IgD-negative memory B cell (primary cell): ENCODE measurements around the gene ZNF253. TPM values are rescaled to one million over a fixed set of nuclear protein-coding genes. Genes with fewer than 3 reads are reported as not detected.
"Not testable (repeated sequence)": the region's sequence is repeated elsewhere in the genome, so short reads cannot be mapped to it uniquely, and the experiment has no call there.

Experiments used
- H3K27ac Mint-ChIP-seq, 3 donors: one replicate each; pipeline ENCODE4 v1.8.0; 2020 to 2022; ENCODE audit warnings: mild to moderate bottlenecking in 3 of 3, mixed read lengths in 3 of 3, moderate library complexity in 1 of 3
- H3K27me3 Mint-ChIP-seq: one replicate; pipeline ENCODE4 v1.8.0; 2021; ENCODE audit warnings: mixed read lengths
- H3K36me3 Mint-ChIP-seq: one replicate; pipeline ENCODE4 v1.8.0; 2020; ENCODE audit warnings: mild to moderate bottlenecking, mixed read lengths
- H3K4me1 Mint-ChIP-seq, 3 donors: one replicate each; pipeline ENCODE4 v1.8.0; 2020 to 2022; ENCODE audit warnings: mixed read lengths in 3 of 3, mild to moderate bottlenecking in 1 of 3
- H3K4me3 Mint-ChIP-seq, 4 donors: one replicate each; pipeline ENCODE4 v1.8.0; 2020 to 2022; ENCODE audit warnings: mild to moderate bottlenecking in 4 of 4, mixed read lengths in 4 of 4, moderate library complexity in 3 of 4
- H3K9me3 Mint-ChIP-seq, 3 donors: one replicate each; pipeline ENCODE4 v1.8.0; 2020 to 2021; ENCODE audit warnings: mixed read lengths in 3 of 3, mild to moderate bottlenecking in 1 of 3
- polyA plus RNA-seq: library from polyadenylated mRNA; unstranded; fragments of 300-500 nt; fragmentation: Illumina TruSeq; gene quantifications from one replicate; pipeline ENCODE4 v1.2.3, GENCODE V29; 2021

Gene ZNF253
- 11.2 TPM for polyA plus RNA-seq

- no peaks in the 10 kb centered on the region for H3K27me3 Mint-ChIP-seq
- peaks cover 2% of the 10 kb centered on the region for H3K36me3 Mint-ChIP-seq
- peaks cover 22 to 36% (median 24%) of the 10 kb centered on the region in 3 donors for H3K4me1 Mint-ChIP-seq
- peaks cover 0 to 3% (median 0%) of the 10 kb centered on the region in 3 donors for H3K9me3 Mint-ChIP-seq
- H3K4me3 Mint-ChIP-seq, result peak within 1 kb of the TSS; percentile 100
- peak within 1 kb of the TSS; percentile 98 to 100 (median 99) for H3K27ac Mint-ChIP-seq
Measured at GRCh38 chr19:19865750-19866610, at the start of gene ZNF253. TSS of gene ZNF253 (plus strand) at chr19:19865882. CDS start at chr19:19865997, 115 bp downstream.

- Mint-ChIP-seq H3K27ac (peak overlapping the region in 2 of 3 donors; percentile 16 to 79), H3K4me1 (peaks cover 41 to 55% (median 49%) of the 10 kb centered on the region in 3 donors), H3K36me3 (peaks cover 2% of the 10 kb centered on the region), H3K4me3 (peak overlapping the region in 3 of 4 donors; percentile 40 to 80 (median 61)), H3K9me3 (peaks cover 0 to 2% (median 0%) of the 10 kb centered on the region in 3 donors), H3K27me3 (no peaks in the 10 kb centered on the region)
Measured at GRCh38 chr19:19816679-19817078, 49.0 kb upstream of the ZNF253 start.

GRCh38 chr19:19817357-19817756, 48.3 kb upstream of the ZNF253 start:
- H3K4me1 Mint-ChIP-seq, result peaks cover 35 to 48% (median 48%) of the 10 kb centered on the region in 3 donors
- H3K36me3 Mint-ChIP-seq, result peaks cover 2% of the 10 kb centered on the region
- no peaks in the 10 kb centered on the region for H3K27me3 Mint-ChIP-seq
- peak overlapping the region; percentile 40 to 80 (median 52) for H3K4me3 Mint-ChIP-seq
- H3K9me3 Mint-ChIP-seq, result peaks cover 0 to 2% (median 0%) of the 10 kb centered on the region in 3 donors
- H3K27ac Mint-ChIP-seq, result peak overlapping the region in 2 of 3 donors; percentile 16 to 79

GRCh38 chr19:19820774-19821320, 44.8 kb upstream of the ZNF253 start:
- H3K27me3 Mint-ChIP-seq, result no peaks in the 10 kb centered on the region
- H3K27ac Mint-ChIP-seq, result peak overlapping the region; percentile 99 to 100 (median 100)
- H3K9me3 Mint-ChIP-seq, result peaks cover 3 to 16% (median 8%) of the 10 kb centered on the region in 3 donors
- no peaks in the 10 kb centered on the region for H3K36me3 Mint-ChIP-seq
- peaks cover 28 to 42% (median 31%) of the 10 kb centered on the region in 3 donors for H3K4me1 Mint-ChIP-seq
- peak overlapping the region; percentile 100 for H3K4me3 Mint-ChIP-seq

GRCh38 chr19:19821366-19821951, 44.2 kb upstream of the ZNF253 start, which contains the start of gene ZNF506:
TSS of gene ZNF506 (minus strand) at chr19:19821750. CDS start at chr19:19821603, 147 bp downstream.
- Mint-ChIP-seq H3K4me3 (peak within 1 kb of the TSS; percentile 100), H3K9me3 (peaks cover 7 to 20% (median 12%) of the 10 kb centered on the region in 3 donors), H3K4me1 (peaks cover 28 to 41% (median 30%) of the 10 kb centered on the region in 3 donors), H3K36me3 (peaks cover 1% of the 10 kb centered on the region), H3K27me3 (no peaks in the 10 kb centered on the region), H3K27ac (peak within 1 kb of the TSS; percentile 99 to 100 (median 100))

- Mint-ChIP-seq H3K9me3 (peaks cover 8 to 22% (median 17%) of the 10 kb centered on the region in 3 donors), H3K4me3 (peak overlapping the region; percentile 100), H3K4me1 (peaks cover 28 to 41% (median 30%) of the 10 kb centered on the region in 3 donors), H3K27ac (peak overlapping the region; percentile 81 to 100 (median 100))
- not testable (repeated sequence) for H3K27me3 Mint-ChIP-seq, H3K36me3 Mint-ChIP-seq
Measured at GRCh38 chr19:19821976-19822375, 43.7 kb upstream of the ZNF253 start.

- peak overlapping the region in 3 of 4 donors; percentile 32 to 72 (median 72) for H3K4me3 Mint-ChIP-seq
- H3K36me3 Mint-ChIP-seq, result peaks cover 10% of the 10 kb centered on the region
- no peaks in the 10 kb centered on the region for H3K27me3 Mint-ChIP-seq
- H3K27ac Mint-ChIP-seq, result peak overlapping the region in 1 of 3 donors; percentile 60
- peaks cover 11 to 28% (median 20%) of the 10 kb centered on the region in 3 donors for H3K4me1 Mint-ChIP-seq
- H3K9me3 Mint-ChIP-seq, result peaks cover 8 to 39% (median 22%) of the 10 kb centered on the region in 3 donors
Measured at GRCh38 chr19:19823916-19824315, 41.8 kb upstream of the ZNF253 start.

- Mint-ChIP-seq H3K27me3 (no peaks in the 10 kb centered on the region), H3K4me3 (no peak overlapping the region), H3K4me1 (peaks cover 0 to 12% (median 5%) of the 10 kb centered on the region in 3 donors), H3K9me3 (peaks cover 19 to 55% (median 39%) of the 10 kb centered on the region in 3 donors), H3K27ac (no peak overlapping the region), H3K36me3 (peaks cover 12% of the 10 kb centered on the region)
Measured at GRCh38 chr19:19826875-19827274, 38.8 kb upstream of the ZNF253 start.

- peaks cover 3% of the 10 kb centered on the region for H3K36me3 Mint-ChIP-seq
- peaks cover 9 to 34% (median 29%) of the 10 kb centered on the region in 3 donors for H3K9me3 Mint-ChIP-seq
- H3K27me3 Mint-ChIP-seq, result no peaks in the 10 kb centered on the region
- H3K4me1 Mint-ChIP-seq, result no peaks in the 10 kb centered on the region
- H3K27ac Mint-ChIP-seq, result no peak overlapping the region
- H3K4me3 Mint-ChIP-seq, result no peak overlapping the region
Measured at GRCh38 chr19:19835560-19836038, 30.1 kb upstream of the ZNF253 start.

- Mint-ChIP-seq H3K27ac (peak overlapping the region in 1 of 3 donors; percentile 51), H3K4me3 (no peak overlapping the region), H3K36me3 (peaks cover 4% of the 10 kb centered on the region), H3K9me3 (peaks cover 3 to 5% (median 4%) of the 10 kb centered on the region in 3 donors), H3K27me3 (no peaks in the 10 kb centered on the region), H3K4me1 (peaks cover 8 to 16% (median 11%) of the 10 kb centered on the region in 3 donors)
Measured at GRCh38 chr19:19847781-19848180, 17.9 kb upstream of the ZNF253 start.

- H3K9me3 Mint-ChIP-seq, result peaks cover 0 to 3% (median 2%) of the 10 kb centered on the region in 3 donors
- peaks cover 4% of the 10 kb centered on the region for H3K36me3 Mint-ChIP-seq
- peak overlapping the region in 1 of 4 donors; percentile 68 for H3K4me3 Mint-ChIP-seq
- H3K27me3 Mint-ChIP-seq, result no peaks in the 10 kb centered on the region
- peak overlapping the region in 1 of 3 donors; percentile 78 for H3K27ac Mint-ChIP-seq
- H3K4me1 Mint-ChIP-seq, result peaks cover 8 to 16% (median 11%) of the 10 kb centered on the region in 3 donors
Measured at GRCh38 chr19:19849056-19849455, 16.6 kb upstream of the ZNF253 start.

GRCh38 chr19:19851740-19852139, 13.9 kb upstream of the ZNF253 start:
- peak overlapping the region in 2 of 3 donors; percentile 6 to 78 for H3K27ac Mint-ChIP-seq
- H3K4me3 Mint-ChIP-seq, result peak overlapping the region in 1 of 4 donors; percentile 50
- peaks cover 13 to 23% (median 13%) of the 10 kb centered on the region in 3 donors for H3K4me1 Mint-ChIP-seq
- H3K36me3 Mint-ChIP-seq, H3K9me3 Mint-ChIP-seq, H3K27me3 Mint-ChIP-seq: not testable (repeated sequence)

GRCh38 chr19:19858751-19859150, 6.9 kb upstream of the ZNF253 start:
- peaks cover 7 to 24% (median 20%) of the 10 kb centered on the region in 3 donors for H3K4me1 Mint-ChIP-seq
- peak overlapping the region in 3 of 4 donors; percentile 67 to 84 (median 74) for H3K4me3 Mint-ChIP-seq
- peak overlapping the region in 1 of 3 donors; percentile 84 for H3K27ac Mint-ChIP-seq
- peaks cover 10% of the 10 kb centered on the region for H3K36me3 Mint-ChIP-seq
- H3K27me3 Mint-ChIP-seq, result no peaks in the 10 kb centered on the region
- peaks cover 0 to 3% (median 0%) of the 10 kb centered on the region in 3 donors for H3K9me3 Mint-ChIP-seq

GRCh38 chr19:19860756-19861390, 4.8 kb upstream of the ZNF253 start:
- Mint-ChIP-seq H3K27ac (peak overlapping the region in 1 of 3 donors; percentile 6), H3K27me3 (no peaks in the 10 kb centered on the region), H3K36me3 (peaks cover 8% of the 10 kb centered on the region), H3K4me3 (peak overlapping the region; percentile 50 to 95 (median 84)), H3K9me3 (peaks cover 0 to 3% (median 0%) of the 10 kb centered on the region in 3 donors), H3K4me1 (peaks cover 6 to 28% (median 17%) of the 10 kb centered on the region in 3 donors)
